SK-N-SH (cell line): ENCODE results near the gene HIF1A. TPM values are rescaled to one million over a fixed set of nuclear protein-coding genes. Genes with fewer than 3 reads are reported as not detected.

Experiments used
- CTCF ChIA-PET: fragments of 300-600, 350-600 bp; formaldehyde crosslinking; extraction: SDS; loops from one replicate; lab custom pipeline; 2021; lab: Yijun Ruan, JAX
- POLR2A ChIA-PET: fragments of 350-600 bp; sonication (Branson Sonifier 250); formaldehyde crosslinking; extraction: SDS; loops from one replicate; lab custom pipeline; 2020; ENCODE audit warnings: antibody characterized with exemption, inconsistent platforms; lab: Yijun Ruan, JAX
- DNase-seq: peaks from one replicate; pipeline ENCODE4 v3.0.0; 2012
- H2AFZ ChIP-seq: fragments of 200-600 bp; sonication (generic); 2 replicates; pipeline ENCODE4 v1.8.1; 2016; ENCODE audit warnings: antibody characterized with exemption, mild to moderate bottlenecking, low read depth
- H3F3A ChIP-seq: fragments of 200-600 bp; sonication (generic); replicated peaks from 2 replicates; pipeline ENCODE3; 2016; ENCODE audit warnings: antibody characterized with exemption, mild to moderate bottlenecking; ENCODE audit not compliant: insufficient read depth
- H3K27ac ChIP-seq, 2 experiments: fragments of 200-500 bp in 1 of 2; fragments of 200-600 bp in 1 of 2; sonication (Bioruptor generic) in 1 of 2; sonication (generic), shearing (Covaris generic) in 1 of 2; 2 replicates each; pipeline versions ENCODE4 v1.5.1 to v1.6.1; 2014 to 2016; ENCODE audit warnings: low read depth in 2 of 2, inconsistent platforms in 1 of 2, low read length in 1 of 2, mild to moderate bottlenecking in 1 of 2, mixed read lengths in 1 of 2
- H3K27me3 ChIP-seq: fragments of 200-600 bp; sonication (generic), shearing (Covaris generic); 2 replicates; pipeline ENCODE4 v1.6.1; 2016; ENCODE audit warnings: mixed run types; ENCODE audit not compliant: insufficient read depth
- H3K36me3 ChIP-seq, 2 experiments: fragments of 200-500 bp in 1 of 2; fragments of 200-600 bp in 1 of 2; sonication (Bioruptor generic) in 1 of 2; sonication (generic) in 1 of 2; replicated peaks in 1 of 2; 2 replicates each; pipeline versions ENCODE3 to v1.5.1; 2014 to 2016; ENCODE audit warnings: low read length in 1 of 2, mild to moderate bottlenecking in 1 of 2; ENCODE audit not compliant: insufficient read depth in 2 of 2, control insufficient read depth in 1 of 2
- H3K4me1 ChIP-seq, 2 experiments: fragments of 200-500 bp in 1 of 2; fragments of 200-600 bp in 1 of 2; sonication (Bioruptor generic) in 1 of 2; sonication (generic), shearing (Covaris generic) in 1 of 2; 2 replicates each; pipeline versions ENCODE4 v1.5.1 to v1.6.1; 2014 to 2016; ENCODE audit warnings: low read depth in 1 of 2, low read length in 1 of 2, mixed run types in 1 of 2; ENCODE audit not compliant: insufficient read depth in 2 of 2, control insufficient read depth in 1 of 2
- H3K4me2 ChIP-seq: fragments of 200-600 bp; sonication (generic), shearing (Covaris generic); 2 replicates; pipeline ENCODE4 v1.6.1; 2017; ENCODE audit warnings: mixed run types
- H3K4me3 ChIP-seq, 2 experiments: fragments of 200-500 bp in 1 of 2; fragments of 200-600 bp in 1 of 2; sonication (Bioruptor generic) in 1 of 2; sonication (generic), shearing (Covaris generic) in 1 of 2; 2 replicates each; pipeline versions ENCODE4 v1.5.1 to v1.8.1; 2014 to 2016; ENCODE audit warnings: low read depth in 2 of 2, inconsistent platforms in 1 of 2, low read length in 1 of 2, mild to moderate bottlenecking in 1 of 2, mixed read lengths in 1 of 2, moderate library complexity in 1 of 2
- H3K79me2 ChIP-seq: fragments of 200-600 bp; sonication (generic); 2 replicates; pipeline ENCODE4 v1.8.1; 2017; ENCODE audit warnings: mild to moderate bottlenecking; ENCODE audit not compliant: insufficient read depth
- H3K9ac ChIP-seq: fragments of 200-600 bp; sonication (generic); 2 replicates; pipeline ENCODE4 v1.6.1; 2017; ENCODE audit warnings: mixed run types
- H3K9me2 ChIP-seq: fragments of 200-600 bp; sonication (generic); 2 replicates; pipeline ENCODE4 v1.6.1; 2017; ENCODE audit warnings: mixed run types
- H3K9me3 ChIP-seq: fragments of 200-600 bp; sonication (generic); 2 replicates; pipeline ENCODE4 v1.6.1; 2017; ENCODE audit warnings: mixed run types, mild to moderate bottlenecking, moderate library complexity
- H4K20me1 ChIP-seq: fragments of 200-600 bp; sonication (generic); 2 replicates; pipeline ENCODE4 v1.6.1; 2017; ENCODE audit warnings: mild to moderate bottlenecking, mixed run types; ENCODE audit not compliant: insufficient read depth
- EP300 ChIP-seq, 2 experiments: IDR thresholded peaks; 2 replicates each; pipeline versions ENCODE4 v1.4.0 to v1.6.1; 2012; ENCODE audit warnings: borderline replicate concordance in 1 of 2, low read depth in 1 of 2, low read length in 1 of 2
- EZH2phosphoT487 ChIP-seq: fragments of 200-600 bp; sonication (generic); IDR thresholded peaks from 2 replicates; pipeline ENCODE4 v1.6.1; 2017; ENCODE audit warnings: low read depth, mixed run types, mild to moderate bottlenecking, antibody characterized with exemption, moderate library complexity, borderline replicate concordance
- FOSL2 ChIP-seq: IDR thresholded peaks from 2 replicates; pipeline ENCODE4 v1.4.0; 2012; ENCODE audit warnings: low read depth, mild to moderate bottlenecking, moderate library complexity, borderline replicate concordance
- FOXJ3 ChIP-seq: sonication (generic); formaldehyde crosslinking; IDR thresholded peaks from 2 replicates; pipeline ENCODE4 v1.5.1; 2020; ENCODE audit warnings: mild to moderate bottlenecking, missing genetic modification reagents
- NRF1 ChIP-seq: IDR thresholded peaks from 2 replicates; pipeline ENCODE4 v1.6.1; 2012; ENCODE audit warnings: low read depth, mild to moderate bottlenecking, low read length
- RAD21 ChIP-seq: IDR thresholded peaks from 2 replicates; pipeline ENCODE4 v1.6.1; 2012; ENCODE audit warnings: mild to moderate bottlenecking, low read length
- RFX5 ChIP-seq: IDR thresholded peaks from 2 replicates; pipeline ENCODE4 v1.6.1; 2012; ENCODE audit warnings: mild to moderate bottlenecking, improper control_type of control experiment, low read length
- SMC3 ChIP-seq: IDR thresholded peaks from 2 replicates; pipeline ENCODE4 v1.6.1; 2012; ENCODE audit warnings: low read depth, low read length, improper control_type of control experiment
- TCF12 ChIP-seq: IDR thresholded peaks from 2 replicates; pipeline ENCODE4 v1.4.0; 2012
- WGBS: methylation state at CpG from one replicate; pipeline ENCODE4 v1.1.6; 2017; ENCODE audit warnings: low lambda C conversion rate; 5-methylcytosine and 5-hydroxymethylcytosine counted together
- polyA plus RNA-seq, 3 experiments: library from polyadenylated mRNA; depleted of rRNA; stranded (reverse); fragments of >200 nt; gene quantifications; 2 replicates each; pipeline ENCODE4 v1.2.3, GENCODE V29; 2012
- TF ChIP-seq, protein P1 (sequence below): IDR thresholded peaks from 2 replicates; pipeline ENCODE4 v1.4.0; 2012; ENCODE audit warnings: low read depth, borderline replicate concordance
- TF ChIP-seq, protein P2 (sequence below): IDR thresholded peaks from 2 replicates; pipeline ENCODE4 v1.4.0; 2012; ENCODE audit warnings: low read depth, borderline replicate concordance
- TF ChIP-seq, protein P3 (sequence below): IDR thresholded peaks from 2 replicates; pipeline ENCODE4 v1.6.1; 2012; ENCODE audit warnings: mild to moderate bottlenecking, low read depth, low read length, moderate library complexity
- TF ChIP-seq, protein P4 (sequence below): IDR thresholded peaks from 2 replicates; pipeline ENCODE4 v1.4.0; 2012; ENCODE audit warnings: low read depth
- TF ChIP-seq, protein P5 (sequence below): fragments of 200-600 bp; sonication (generic); IDR thresholded peaks from 2 replicates; pipeline ENCODE4 v1.6.1; 2017; ENCODE audit warnings: antibody characterized with exemption, mild to moderate bottlenecking, moderate library complexity
- TF ChIP-seq, protein P6 (sequence below): IDR thresholded peaks from 2 replicates; pipeline ENCODE4; 2012

The HIF1A gene
- polyA plus RNA-seq, 1 of the 3 experiments (the other 2 are of a cell fraction), result 20.8 TPM

DNA sequence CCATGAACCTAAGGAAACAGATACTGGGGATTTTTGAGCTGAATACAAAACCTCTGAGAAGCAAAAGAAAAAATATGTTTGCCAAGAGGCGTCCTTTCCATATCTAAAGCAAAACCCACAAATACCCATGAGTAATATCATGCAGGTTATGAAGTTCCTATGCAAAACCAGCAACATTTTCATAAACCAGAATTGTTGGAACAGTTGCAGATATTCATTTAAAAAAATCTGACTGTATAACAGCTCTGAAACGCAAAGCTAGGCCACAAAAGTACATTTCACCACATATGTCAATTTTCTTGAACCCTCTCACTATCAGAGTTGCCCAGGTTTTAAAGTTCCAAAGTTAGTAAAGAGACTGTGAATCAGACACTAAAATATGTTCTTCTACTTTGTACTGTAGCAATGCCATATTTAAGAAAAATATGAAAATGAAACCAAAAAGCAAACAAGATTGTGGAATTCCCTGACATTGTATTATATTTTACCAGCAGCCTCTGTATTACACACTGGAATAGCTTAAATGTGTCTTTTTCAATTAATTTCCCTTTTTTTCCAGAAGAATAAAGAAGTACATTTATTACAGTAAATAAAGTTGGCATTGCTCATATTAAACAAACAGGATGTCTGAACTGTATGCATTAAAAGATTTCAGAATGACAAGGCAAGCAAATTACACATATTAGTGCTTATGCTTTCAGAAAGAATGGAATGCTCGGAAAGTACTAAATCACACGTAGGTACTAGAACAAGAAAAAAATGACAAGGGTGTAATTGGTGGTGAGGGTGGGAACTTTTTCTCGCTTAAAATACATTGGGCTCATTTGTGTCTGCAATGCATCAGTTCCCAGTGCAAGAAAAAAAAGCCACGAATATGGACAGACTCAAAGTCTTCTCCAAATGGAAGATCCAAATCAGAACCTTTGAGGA lies 33.6 kb upstream of the HIF1A start (continued):
- TF ChIP-seq, protein P1, sequence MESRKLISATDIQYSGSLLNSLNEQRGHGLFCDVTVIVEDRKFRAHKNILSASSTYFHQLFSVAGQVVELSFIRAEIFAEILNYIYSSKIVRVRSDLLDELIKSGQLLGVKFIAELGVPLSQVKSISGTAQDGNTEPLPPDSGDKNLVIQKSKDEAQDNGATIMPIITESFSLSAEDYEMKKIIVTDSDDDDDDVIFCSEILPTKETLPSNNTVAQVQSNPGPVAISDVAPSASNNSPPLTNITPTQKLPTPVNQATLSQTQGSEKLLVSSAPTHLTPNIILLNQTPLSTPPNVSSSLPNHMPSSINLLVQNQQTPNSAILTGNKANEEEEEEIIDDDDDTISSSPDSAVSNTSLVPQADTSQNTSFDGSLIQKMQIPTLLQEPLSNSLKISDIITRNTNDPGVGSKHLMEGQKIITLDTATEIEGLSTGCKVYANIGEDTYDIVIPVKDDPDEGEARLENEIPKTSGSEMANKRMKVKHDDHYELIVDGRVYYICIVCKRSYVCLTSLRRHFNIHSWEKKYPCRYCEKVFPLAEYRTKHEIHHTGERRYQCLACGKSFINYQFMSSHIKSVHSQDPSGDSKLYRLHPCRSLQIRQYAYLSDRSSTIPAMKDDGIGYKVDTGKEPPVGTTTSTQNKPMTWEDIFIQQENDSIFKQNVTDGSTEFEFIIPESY, result no peak
- no peak for TF ChIP-seq RFX5
- TF ChIP-seq, protein P2, sequence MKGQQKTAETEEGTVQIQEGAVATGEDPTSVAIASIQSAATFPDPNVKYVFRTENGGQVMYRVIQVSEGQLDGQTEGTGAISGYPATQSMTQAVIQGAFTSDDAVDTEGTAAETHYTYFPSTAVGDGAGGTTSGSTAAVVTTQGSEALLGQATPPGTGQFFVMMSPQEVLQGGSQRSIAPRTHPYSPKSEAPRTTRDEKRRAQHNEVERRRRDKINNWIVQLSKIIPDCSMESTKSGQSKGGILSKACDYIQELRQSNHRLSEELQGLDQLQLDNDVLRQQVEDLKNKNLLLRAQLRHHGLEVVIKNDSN, result no peak
- no peak for TF ChIP-seq SMC3
- TF ChIP-seq, protein P3, sequence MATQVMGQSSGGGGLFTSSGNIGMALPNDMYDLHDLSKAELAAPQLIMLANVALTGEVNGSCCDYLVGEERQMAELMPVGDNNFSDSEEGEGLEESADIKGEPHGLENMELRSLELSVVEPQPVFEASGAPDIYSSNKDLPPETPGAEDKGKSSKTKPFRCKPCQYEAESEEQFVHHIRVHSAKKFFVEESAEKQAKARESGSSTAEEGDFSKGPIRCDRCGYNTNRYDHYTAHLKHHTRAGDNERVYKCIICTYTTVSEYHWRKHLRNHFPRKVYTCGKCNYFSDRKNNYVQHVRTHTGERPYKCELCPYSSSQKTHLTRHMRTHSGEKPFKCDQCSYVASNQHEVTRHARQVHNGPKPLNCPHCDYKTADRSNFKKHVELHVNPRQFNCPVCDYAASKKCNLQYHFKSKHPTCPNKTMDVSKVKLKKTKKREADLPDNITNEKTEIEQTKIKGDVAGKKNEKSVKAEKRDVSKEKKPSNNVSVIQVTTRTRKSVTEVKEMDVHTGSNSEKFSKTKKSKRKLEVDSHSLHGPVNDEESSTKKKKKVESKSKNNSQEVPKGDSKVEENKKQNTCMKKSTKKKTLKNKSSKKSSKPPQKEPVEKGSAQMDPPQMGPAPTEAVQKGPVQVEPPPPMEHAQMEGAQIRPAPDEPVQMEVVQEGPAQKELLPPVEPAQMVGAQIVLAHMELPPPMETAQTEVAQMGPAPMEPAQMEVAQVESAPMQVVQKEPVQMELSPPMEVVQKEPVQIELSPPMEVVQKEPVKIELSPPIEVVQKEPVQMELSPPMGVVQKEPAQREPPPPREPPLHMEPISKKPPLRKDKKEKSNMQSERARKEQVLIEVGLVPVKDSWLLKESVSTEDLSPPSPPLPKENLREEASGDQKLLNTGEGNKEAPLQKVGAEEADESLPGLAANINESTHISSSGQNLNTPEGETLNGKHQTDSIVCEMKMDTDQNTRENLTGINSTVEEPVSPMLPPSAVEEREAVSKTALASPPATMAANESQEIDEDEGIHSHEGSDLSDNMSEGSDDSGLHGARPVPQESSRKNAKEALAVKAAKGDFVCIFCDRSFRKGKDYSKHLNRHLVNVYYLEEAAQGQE, result no peak

DNA sequence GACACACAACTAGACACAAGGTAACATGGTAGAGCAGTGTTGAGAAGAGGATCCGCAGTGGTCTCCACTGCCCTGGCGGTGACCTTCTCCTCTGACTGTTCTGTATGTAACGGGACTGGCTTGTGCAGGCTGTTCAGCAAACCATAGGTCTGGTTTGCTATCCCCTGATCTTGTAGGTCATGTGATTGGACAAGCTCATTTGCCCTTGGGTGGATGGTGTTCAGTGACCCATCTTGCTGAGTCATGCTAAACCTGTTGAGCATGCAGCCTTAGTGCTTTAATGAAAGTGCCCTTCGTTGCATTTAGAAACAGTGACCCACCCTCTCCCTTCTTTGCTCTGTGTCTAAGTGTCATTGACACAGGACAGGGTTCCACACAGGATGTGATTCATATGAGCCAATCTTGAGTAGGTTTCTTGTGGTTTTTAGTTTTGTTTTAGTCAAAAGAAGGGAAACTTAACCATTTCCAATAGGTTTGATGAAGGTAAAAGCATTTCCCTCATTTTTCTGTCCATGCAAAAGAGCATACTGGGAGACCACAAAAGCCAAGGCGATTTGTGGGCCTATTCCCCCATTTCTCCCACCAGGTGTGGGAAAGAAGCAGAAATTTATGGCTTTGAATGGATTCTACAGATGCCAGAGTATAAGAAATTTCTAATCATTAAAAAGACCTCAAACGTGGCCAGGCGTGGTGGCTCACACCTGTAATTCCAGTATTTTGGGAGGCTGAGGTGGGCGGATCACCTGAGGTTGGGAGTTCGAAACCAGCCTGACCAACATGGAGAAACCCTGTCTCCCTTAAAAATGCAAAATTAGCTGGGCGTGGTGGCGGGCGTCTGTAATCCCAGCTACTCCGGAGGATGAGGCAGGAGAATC lies 32.6 kb upstream of the HIF1A start:
- ChIA-PET CTCF (interaction anchor here (1.3 kb wide), 1 partner anchor 175 kb away, joined by 4 read pairs; no protein-coding TSS in a partner anchor), POLR2A (no interaction called here)

More for the DNA sequence above, 32.6 kb upstream of the HIF1A start:
- Histone ChIP-seq H3K4me3 (no peak overlapping the region), H3K4me1 (peaks cover 5 to 12% of the 10 kb centered on the region in 2 experiments; a peak in 1 of 4 replicates), H3K27me3 (no peaks in the 10 kb centered on the region), H3K9me3 (no peaks in the 10 kb centered on the region), H3F3A (peaks cover 14% of the 10 kb centered on the region), H3K79me2 (no peaks in the 10 kb centered on the region), H3K27ac (peak overlapping the region in 1 of 2 experiments; percentile 58; a peak in 2 of 4 replicates), H4K20me1 (no peaks in the 10 kb centered on the region), H3K9ac (no peak overlapping the region), H3K36me3 (no peaks in the 10 kb centered on the region), H2AFZ (peak overlapping the region; percentile 61), H3K4me2 (0 out of 2 replicates have a peak overlapping the region, but pooled peaks have one; percentile 38), H3K9me2 (no peaks in the 10 kb centered on the region)
- TF ChIP-seq TCF12, result peak; percentile 49; the same call in 1 of the 2 replicates
- no peak for TF ChIP-seq NRF1
- TF ChIP-seq, protein P2, result peak; percentile 64; the same call in 1 of the 2 replicates
- TF ChIP-seq, protein P4, sequence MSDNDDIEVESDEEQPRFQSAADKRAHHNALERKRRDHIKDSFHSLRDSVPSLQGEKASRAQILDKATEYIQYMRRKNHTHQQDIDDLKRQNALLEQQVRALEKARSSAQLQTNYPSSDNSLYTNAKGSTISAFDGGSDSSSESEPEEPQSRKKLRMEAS, result 0 out of 2 replicates have a peak, but pooled peaks have one; percentile 37
- TF ChIP-seq, protein P5, sequence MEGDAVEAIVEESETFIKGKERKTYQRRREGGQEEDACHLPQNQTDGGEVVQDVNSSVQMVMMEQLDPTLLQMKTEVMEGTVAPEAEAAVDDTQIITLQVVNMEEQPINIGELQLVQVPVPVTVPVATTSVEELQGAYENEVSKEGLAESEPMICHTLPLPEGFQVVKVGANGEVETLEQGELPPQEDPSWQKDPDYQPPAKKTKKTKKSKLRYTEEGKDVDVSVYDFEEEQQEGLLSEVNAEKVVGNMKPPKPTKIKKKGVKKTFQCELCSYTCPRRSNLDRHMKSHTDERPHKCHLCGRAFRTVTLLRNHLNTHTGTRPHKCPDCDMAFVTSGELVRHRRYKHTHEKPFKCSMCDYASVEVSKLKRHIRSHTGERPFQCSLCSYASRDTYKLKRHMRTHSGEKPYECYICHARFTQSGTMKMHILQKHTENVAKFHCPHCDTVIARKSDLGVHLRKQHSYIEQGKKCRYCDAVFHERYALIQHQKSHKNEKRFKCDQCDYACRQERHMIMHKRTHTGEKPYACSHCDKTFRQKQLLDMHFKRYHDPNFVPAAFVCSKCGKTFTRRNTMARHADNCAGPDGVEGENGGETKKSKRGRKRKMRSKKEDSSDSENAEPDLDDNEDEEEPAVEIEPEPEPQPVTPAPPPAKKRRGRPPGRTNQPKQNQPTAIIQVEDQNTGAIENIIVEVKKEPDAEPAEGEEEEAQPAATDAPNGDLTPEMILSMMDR, result no peak
- peak; percentile 29; the same call in 1 of the 2 replicates for TF ChIP-seq FOSL2
- TF ChIP-seq EZH2phosphoT487, result no peak
- TF ChIP-seq RAD21, result no peak
- no peak; a peak in 1 of 4 replicates for TF ChIP-seq EP300 (IDR thresholded peaks at IDR 0.05; ENCODE audit: borderline replicate concordance in 1 of 2, low read depth in 1 of 2, low read length in 1 of 2)
- TF ChIP-seq FOXJ3, result no peak
- TF ChIP-seq, protein P6, sequence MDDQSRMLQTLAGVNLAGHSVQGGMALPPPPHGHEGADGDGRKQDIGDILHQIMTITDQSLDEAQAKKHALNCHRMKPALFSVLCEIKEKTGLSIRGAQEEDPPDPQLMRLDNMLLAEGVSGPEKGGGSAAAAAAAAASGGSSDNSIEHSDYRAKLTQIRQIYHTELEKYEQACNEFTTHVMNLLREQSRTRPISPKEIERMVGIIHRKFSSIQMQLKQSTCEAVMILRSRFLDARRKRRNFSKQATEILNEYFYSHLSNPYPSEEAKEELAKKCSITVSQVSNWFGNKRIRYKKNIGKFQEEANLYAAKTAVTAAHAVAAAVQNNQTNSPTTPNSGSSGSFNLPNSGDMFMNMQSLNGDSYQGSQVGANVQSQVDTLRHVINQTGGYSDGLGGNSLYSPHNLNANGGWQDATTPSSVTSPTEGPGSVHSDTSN, result no peak
- DNase-seq, result peak; percentile 19
- WGBS, result 94% methylated on average over 12 of the region's 13 CpGs
